PC-9 (cell line): Measurements from ENCODE around the gene WFDC1. TPM values are rescaled to one million over a fixed set of nuclear protein-coding genes. Genes with fewer than 3 reads are reported as not detected.

ENCODE experiments used
- BruUV-seq: library from RNA; stranded (reverse); fragments of 400-500 nt; replicated peaks from 2 replicates; lab custom pipeline; 2021; lab: Mats Ljungman, UMichigan
- CTCF ChIA-PET: fragments of 300-600 bp; sonication (Branson Sonifier 250); formaldehyde crosslinking; loops from one replicate; lab custom pipeline; 2022; ENCODE audit warnings: antibody characterized with exemption; lab: Charles Lee
- POLR2A ChIA-PET: fragments of 300-600 bp; sonication (Branson Sonifier 250); formaldehyde crosslinking; loops from one replicate; lab custom pipeline; 2022; ENCODE audit warnings: antibody characterized with exemption; ENCODE audit not compliant: unreplicated experiment; lab: Charles Lee
- DNase-seq, 2 experiments: peaks; one replicate each; pipeline versions ENCODE4 v3.0.0 to v3.0.0-alpha.2; 2015 to 2022; ENCODE audit warnings: mixed read lengths in 1 of 2
- H2AFZ ChIP-seq: fragments of 200-600 bp; sonication (generic); 2 replicates; pipeline ENCODE4 v1.8.1; 2017; ENCODE audit warnings: antibody characterized with exemption
- H3F3A ChIP-seq: fragments of 200-600 bp; sonication (generic); 2 replicates; pipeline ENCODE4 v1.8.1; 2017; ENCODE audit warnings: antibody characterized with exemption, mild to moderate bottlenecking, low read depth; ENCODE audit not compliant: insufficient read depth
- H3K27ac ChIP-seq: fragments of 200-600 bp; sonication (generic); 2 replicates; pipeline ENCODE4 v1.6.1; 2016; ENCODE audit warnings: mixed run types
- H3K27me3 ChIP-seq: fragments of 200-600 bp; sonication (generic); 2 replicates; pipeline ENCODE4 v1.6.1; 2016; ENCODE audit warnings: low read depth, mixed run types; ENCODE audit not compliant: insufficient read depth
- H3K36me3 ChIP-seq: fragments of 200-600 bp; sonication (generic); 2 replicates; pipeline ENCODE4 v1.6.1; 2016; ENCODE audit warnings: low read depth, mixed run types
- H3K4me1 ChIP-seq: fragments of 200-600 bp; sonication (generic); replicated peaks from 2 replicates; pipeline ENCODE4 v1.6.1; 2016; ENCODE audit warnings: mixed run types; ENCODE audit not compliant: insufficient read depth
- H3K4me2 ChIP-seq: fragments of 200-600 bp; sonication (generic); 2 replicates; pipeline ENCODE4 v1.6.1; 2017; ENCODE audit warnings: mixed run types
- H3K4me3 ChIP-seq: fragments of 200-600 bp; sonication (generic); 2 replicates; pipeline ENCODE4 v1.6.1; 2016; ENCODE audit warnings: mixed run types
- H3K79me2 ChIP-seq: fragments of 200-600 bp; sonication (generic); 2 replicates; pipeline ENCODE4 v1.6.1; 2017; ENCODE audit warnings: low read depth, mixed run types
- H3K9me2 ChIP-seq: fragments of 200-600 bp; sonication (generic); 2 replicates; pipeline ENCODE4 v1.8.1; 2017; ENCODE audit warnings: mild to moderate bottlenecking; ENCODE audit not compliant: insufficient read depth
- H3K9me3 ChIP-seq: fragments of 200-600 bp; sonication (generic); 2 replicates; pipeline ENCODE4 v1.8.1; 2016; ENCODE audit warnings: low read depth; ENCODE audit not compliant: insufficient read depth
- H4K20me1 ChIP-seq: fragments of 200-600 bp; sonication (generic); 2 replicates; pipeline ENCODE4 v1.8.1; 2017; ENCODE audit not compliant: insufficient read depth
- EZH2 ChIP-seq: fragments of 200-600 bp; sonication (generic); IDR thresholded peaks from 2 replicates; pipeline ENCODE4 v1.8.0; 2017; ENCODE audit warnings: antibody characterized with exemption, low read depth
- intact Hi-C: fragments of 100-400 bp; cut with micrococcal nuclease; formaldehyde crosslinking; loops from one replicate; pipeline ENCODE4 v1.10.0; 2022; ENCODE audit not compliant: unreplicated experiment
- total RNA-seq: library from RNA; stranded (reverse); gene quantifications from 2 replicates; pipeline ENCODE4 v1.2.3, GENCODE V29; 2021
- TF ChIP-seq, protein P1 (sequence below): fragments of 200-600 bp; sonication (generic); conservative IDR thresholded peaks from 2 replicates; pipeline ENCODE4 v1.6.1; 2017; ENCODE audit warnings: mixed run types, antibody characterized with exemption, mild to moderate bottlenecking, moderate library complexity

Gene WFDC1
- total RNA-seq, 1 experiment from 2014 or later = not detected

DNA sequence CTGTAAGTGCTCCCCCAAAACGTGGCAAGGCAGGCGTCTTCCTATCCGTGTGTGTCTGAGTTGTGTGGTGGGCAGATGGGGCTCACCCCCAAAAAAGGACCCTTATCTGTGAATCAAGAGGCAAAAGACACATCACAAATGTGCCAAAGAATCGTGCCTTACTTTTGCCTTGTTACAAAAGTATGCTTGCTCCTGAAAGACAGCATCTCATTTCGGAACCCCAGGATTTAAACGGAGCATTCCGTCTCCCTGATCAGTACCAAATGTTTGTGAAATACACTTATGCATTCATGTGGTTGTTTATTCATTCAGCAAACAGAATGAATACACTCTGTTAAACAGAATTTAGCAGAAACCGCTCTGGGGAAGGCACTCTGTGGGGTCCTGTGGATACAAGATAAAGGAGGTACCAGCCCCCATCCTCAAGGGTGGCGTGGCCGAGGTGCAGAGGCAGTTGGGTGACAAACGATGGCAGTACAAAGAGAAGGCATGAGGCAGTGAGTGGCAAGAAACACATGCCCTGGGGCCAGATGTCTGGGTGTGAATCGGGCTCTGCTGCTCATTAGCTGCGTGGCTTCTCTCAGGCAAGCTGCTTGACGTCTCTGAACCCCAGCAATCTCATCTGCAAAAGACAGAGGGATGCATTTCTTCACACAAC is 654 bp downstream of the WFDC1 start:
- no peaks in the 10 kb centered on the region for H3F3A ChIP-seq
- H4K20me1 ChIP-seq = no peaks in the 10 kb centered on the region
- H3K9me3 ChIP-seq = no peaks in the 10 kb centered on the region
- peaks cover 39% of the 10 kb centered on the region for H3K27me3 ChIP-seq
- no peak for TF ChIP-seq EZH2
- TF ChIP-seq, protein P1, sequence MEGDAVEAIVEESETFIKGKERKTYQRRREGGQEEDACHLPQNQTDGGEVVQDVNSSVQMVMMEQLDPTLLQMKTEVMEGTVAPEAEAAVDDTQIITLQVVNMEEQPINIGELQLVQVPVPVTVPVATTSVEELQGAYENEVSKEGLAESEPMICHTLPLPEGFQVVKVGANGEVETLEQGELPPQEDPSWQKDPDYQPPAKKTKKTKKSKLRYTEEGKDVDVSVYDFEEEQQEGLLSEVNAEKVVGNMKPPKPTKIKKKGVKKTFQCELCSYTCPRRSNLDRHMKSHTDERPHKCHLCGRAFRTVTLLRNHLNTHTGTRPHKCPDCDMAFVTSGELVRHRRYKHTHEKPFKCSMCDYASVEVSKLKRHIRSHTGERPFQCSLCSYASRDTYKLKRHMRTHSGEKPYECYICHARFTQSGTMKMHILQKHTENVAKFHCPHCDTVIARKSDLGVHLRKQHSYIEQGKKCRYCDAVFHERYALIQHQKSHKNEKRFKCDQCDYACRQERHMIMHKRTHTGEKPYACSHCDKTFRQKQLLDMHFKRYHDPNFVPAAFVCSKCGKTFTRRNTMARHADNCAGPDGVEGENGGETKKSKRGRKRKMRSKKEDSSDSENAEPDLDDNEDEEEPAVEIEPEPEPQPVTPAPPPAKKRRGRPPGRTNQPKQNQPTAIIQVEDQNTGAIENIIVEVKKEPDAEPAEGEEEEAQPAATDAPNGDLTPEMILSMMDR = no peak
- intact Hi-C loops = no loop called here
- CTCF ChIA-PET = interaction anchor here (0.6 kb wide), 1 partner anchor 175 kb away, joined by 6 read pairs; no protein-coding TSS in a partner anchor
- no peaks in the 10 kb centered on the region for H3K36me3 ChIP-seq
- no peak overlapping the region for H3K4me3 ChIP-seq
- DNase-seq = no peak
- POLR2A ChIA-PET = no interaction called here
- H3K79me2 ChIP-seq = no peaks in the 10 kb centered on the region
- no peak overlapping the region for H2AFZ ChIP-seq
- no peak overlapping the region for H3K4me2 ChIP-seq
- H3K27ac ChIP-seq = no peak overlapping the region
- no peaks in the 10 kb centered on the region for H3K9me2 ChIP-seq
- H3K4me1 ChIP-seq = no peaks in the 10 kb centered on the region
- no TSS peak for BruUV-seq

DNA sequence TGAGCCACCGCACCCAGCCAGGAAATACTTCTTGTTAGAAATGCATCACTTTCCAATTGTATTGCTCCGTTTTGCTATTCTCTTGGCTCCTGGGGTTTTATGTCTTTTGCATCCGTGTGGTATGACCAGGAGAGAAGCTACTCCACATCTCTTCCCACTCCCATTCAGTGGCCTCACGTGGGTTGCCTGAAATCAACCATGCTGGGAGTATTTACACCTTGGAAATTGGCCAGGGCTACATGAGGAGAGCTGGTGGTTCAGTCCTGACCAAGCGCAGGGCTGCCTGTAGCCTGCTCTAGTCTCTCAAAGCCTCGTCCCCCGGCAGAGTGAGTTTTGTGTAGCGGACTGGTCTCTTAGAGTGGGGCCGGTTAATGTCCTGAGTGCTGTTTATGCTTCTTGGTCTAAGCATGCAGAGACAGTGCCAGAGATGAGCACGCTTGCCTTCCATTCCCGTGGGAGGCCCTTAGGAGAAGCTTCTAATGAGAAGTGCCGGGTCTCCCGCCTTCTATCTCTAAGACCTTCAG is 3.8 kb downstream of the WFDC1 start:
- Histone ChIP-seq H3K36me3 (no peaks in the 10 kb centered on the region), H3K79me2 (no peaks in the 10 kb centered on the region), H4K20me1 (no peaks in the 10 kb centered on the region), H3K27me3 (peaks cover 40% of the 10 kb centered on the region), H3F3A (no peaks in the 10 kb centered on the region), H3K4me2 (no peak overlapping the region), H3K27ac (no peak overlapping the region), H2AFZ (no peak overlapping the region), H3K9me2 (no peaks in the 10 kb centered on the region), H3K9me3 (no peaks in the 10 kb centered on the region), H3K4me1 (no peaks in the 10 kb centered on the region), H3K4me3 (no peak overlapping the region)
- BruUV-seq = no TSS peak
- intact Hi-C loops = no loop called here
- no peak for DNase-seq
- ChIA-PET CTCF (no interaction called here), POLR2A (no interaction called here)
- TF ChIP-seq EZH2 = no peak
- TF ChIP-seq, protein P1 = no peak

DNA sequence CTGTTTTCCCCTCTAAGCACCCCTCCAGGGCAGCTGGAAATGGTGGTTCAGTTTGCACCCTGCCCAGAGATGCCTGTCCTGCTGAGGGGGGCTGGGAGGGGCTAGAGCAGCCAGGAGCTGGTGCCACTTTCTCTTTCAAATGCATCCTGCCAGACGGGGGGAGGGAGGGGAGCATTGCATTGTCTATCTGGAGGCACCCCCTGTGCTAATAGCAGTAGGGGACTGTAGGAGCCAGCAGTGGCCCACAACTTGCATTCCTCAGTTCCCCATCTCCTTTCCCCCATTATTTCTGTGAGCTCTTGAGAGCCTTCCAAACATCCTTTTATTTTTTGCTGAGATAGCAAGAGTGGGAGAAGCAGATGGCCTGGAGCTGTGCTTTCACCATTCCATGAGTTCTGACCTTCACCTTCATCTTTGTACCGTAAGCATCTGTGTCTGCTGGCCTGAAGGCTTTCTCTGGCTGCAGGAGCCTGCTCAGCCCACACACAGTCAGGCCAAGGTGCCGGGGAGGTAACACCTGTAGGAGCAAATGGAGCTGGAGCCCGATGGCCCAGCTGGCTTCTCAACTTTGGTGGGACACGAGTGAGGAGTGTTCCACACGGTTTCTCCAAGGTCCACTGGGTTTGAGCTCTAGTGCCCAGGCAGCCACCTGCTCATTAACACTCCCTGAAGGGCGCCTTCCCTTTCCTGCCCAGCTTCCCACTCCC is 5.2 kb downstream of the WFDC1 start:
- Histone ChIP-seq H3K9me2 (no peaks in the 10 kb centered on the region), H3K4me1 (no peaks in the 10 kb centered on the region), H3K4me2 (no peak overlapping the region), H3K9me3 (no peaks in the 10 kb centered on the region), H3K79me2 (no peaks in the 10 kb centered on the region), H3K27ac (no peak overlapping the region), H3K27me3 (peaks cover 27% of the 10 kb centered on the region), H3K4me3 (no peak overlapping the region), H3F3A (no peaks in the 10 kb centered on the region), H4K20me1 (no peaks in the 10 kb centered on the region), H2AFZ (no peak overlapping the region), H3K36me3 (no peaks in the 10 kb centered on the region)
- no TSS peak for BruUV-seq
- TF ChIP-seq EZH2 = no peak
- TF ChIP-seq, protein P1 = no peak
- ChIA-PET CTCF (interaction anchor here (0.6 kb wide), 1 partner anchor 478 kb away, joined by 5 read pairs; no protein-coding TSS in a partner anchor), POLR2A (no interaction called here)
- no peak for DNase-seq
- intact Hi-C loops = no loop called here
